NCI-H1092 treated with DMSO at 0.1 percent for 48 hours (cell line): ENCODE measurements around the gene WDR7.
A peak's percentile ranks its signal among the peaks of the same experiment; 100 is the strongest.
"Not testable (repeated sequence)": the region's sequence is repeated elsewhere in the genome, so short reads cannot be mapped to it uniquely, and the experiment has no call there.

Source experiments
- DNase-seq: peaks from one replicate; lab custom pipeline; 2025; lab: John Stamatoyannopoulos, UW

WDR7 gene

DNA sequence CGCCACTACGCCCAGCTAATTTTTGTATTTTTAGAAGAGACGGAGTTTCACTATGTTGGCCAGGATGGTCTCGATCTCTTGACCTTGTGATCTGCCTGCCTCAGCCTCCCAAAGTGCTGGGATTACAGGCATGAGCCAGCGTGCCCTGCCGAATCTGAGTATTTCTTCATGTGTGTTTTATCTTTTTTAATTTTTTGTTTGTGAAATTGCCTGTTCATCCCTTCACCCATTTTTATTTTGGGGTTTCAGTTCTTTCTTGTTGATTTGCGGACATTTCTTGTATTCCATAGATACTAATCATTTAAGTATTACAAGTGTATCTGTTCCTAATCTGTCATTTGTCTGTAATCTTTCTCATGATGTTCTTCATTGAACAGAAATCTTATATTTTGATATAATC is 3.1 kb downstream of the WDR7 start:
- DNase-seq = not testable (repeated sequence)

- no peak for DNase-seq
These were observed 7.1 kb downstream of the WDR7 start for GRCh38 chr18:56658261-56658660.

DNA sequence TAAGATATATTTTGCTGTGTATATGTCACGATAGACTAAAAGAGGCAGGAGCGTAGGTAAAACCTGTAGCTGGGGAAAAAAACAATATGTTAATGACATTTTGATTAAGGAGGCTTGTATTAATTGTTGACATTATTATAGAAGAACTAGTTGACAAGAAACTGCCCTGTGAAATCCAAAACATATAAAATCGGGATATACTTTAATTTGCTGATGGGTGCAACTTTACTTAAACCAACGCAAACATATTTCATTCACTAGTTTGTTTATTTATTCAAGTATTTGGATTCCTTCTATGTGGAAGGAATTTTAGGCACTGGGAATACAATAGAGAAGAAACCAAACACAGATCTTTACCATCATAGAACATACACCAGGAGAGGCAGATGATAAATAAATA is 8.0 kb downstream of the WDR7 start:
- DNase-seq = no peak

- DNase-seq = no peak
These were observed 9.5 kb downstream of the WDR7 start for GRCh38 chr18:56660655-56661054.

DNA sequence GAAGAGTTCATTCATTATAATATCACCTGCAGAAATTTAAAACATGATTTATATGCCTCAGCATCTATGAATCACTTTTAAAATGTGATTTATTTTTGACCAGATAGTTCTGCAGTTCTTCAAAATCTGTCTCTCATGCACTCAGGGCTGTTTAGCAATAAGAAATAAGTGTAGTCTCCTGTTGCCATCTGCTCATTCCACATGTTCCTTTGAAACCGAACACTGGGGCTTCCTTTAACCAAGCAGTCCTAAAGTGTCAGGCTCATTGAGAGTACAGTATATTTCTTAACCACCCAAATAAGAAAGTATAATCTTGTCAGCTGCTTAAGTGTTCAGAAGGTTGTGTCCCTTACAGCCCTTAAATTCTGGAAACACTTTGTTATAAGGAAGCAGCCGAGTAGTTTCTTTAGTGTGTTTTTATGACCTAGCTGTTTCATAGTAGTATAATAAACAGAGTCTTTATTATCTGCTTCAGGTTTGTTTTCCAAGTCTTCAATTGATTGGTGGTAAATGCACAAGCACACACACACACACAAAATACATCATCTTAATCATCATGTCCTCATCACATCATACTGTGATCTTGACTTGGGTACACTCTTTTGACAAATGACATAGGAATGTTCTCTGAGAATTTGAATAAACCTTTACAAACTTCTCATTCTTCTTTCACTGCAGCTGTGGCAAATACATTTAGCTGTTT is 10.4 kb downstream of the WDR7 start:
- DNase-seq = no peak

DNA sequence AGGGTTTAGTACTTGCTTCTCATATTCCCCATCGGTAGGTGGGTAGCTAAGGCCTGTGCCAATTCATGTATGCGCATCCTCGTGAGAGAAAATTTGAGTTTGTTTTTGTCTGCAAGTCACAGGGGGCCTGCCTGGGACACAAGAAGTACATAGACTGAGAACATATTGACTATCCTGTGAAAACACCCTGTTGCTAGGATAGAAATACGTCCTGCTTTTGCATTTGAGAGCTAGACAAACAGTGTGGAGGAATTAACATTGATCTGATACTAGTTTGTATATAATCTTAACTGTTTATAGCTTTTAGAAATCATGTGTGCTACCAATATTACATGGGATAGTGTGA is 10.9 kb downstream of the WDR7 start:
- no peak for DNase-seq

GRCh38 chr18:56662502-56662901 is 11.3 kb downstream of the WDR7 start:
- no peak for DNase-seq

GRCh38 chr18:56662902-56663301 is 11.7 kb downstream of the WDR7 start:
- DNase-seq = no peak

DNA sequence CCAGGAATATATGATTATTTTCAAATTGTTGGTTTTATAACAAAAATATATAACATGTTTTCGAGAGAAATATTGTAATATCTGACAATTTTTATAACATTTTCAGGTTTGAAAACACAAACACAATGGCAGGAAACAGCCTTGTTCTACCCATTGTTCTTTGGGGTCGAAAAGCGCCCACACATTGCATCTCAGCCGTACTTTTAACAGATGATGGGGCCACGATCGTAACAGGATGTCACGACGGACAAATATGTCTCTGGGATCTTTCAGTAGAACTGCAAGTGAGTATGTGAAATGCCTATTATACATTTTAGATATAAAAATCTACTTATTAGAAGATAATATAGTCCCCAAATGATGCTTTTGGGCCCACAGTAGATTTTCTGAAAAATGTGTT is 21.2 kb downstream of the WDR7 start:
- no peak for DNase-seq

- no peak for DNase-seq
These were observed 21.8 kb downstream of the WDR7 start for GRCh38 chr18:56672981-56673380.

DNA sequence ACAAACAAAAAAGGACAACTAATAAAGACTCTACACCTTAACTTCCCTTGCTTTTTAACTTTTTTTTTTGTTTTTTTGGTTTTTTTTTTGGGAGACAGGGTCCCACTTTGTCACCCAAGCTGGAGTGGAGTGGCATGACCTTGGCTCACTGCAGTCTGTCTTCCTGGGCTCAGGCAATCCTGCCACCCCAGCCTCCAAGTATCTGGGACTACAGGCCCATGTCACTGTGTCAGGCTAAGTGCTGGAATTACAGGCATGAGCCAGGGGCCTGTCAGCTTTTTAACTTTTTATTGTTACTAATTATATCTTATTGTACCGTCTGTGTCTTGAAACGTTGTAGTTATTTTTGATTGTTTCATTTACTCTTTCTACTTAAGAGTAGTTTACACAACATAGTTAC is 25.5 kb downstream of the WDR7 start:
- no peak for DNase-seq

GRCh38 chr18:56678836-56679565 is 27.8 kb downstream of the WDR7 start:
- DNase-seq = no peak

DNA sequence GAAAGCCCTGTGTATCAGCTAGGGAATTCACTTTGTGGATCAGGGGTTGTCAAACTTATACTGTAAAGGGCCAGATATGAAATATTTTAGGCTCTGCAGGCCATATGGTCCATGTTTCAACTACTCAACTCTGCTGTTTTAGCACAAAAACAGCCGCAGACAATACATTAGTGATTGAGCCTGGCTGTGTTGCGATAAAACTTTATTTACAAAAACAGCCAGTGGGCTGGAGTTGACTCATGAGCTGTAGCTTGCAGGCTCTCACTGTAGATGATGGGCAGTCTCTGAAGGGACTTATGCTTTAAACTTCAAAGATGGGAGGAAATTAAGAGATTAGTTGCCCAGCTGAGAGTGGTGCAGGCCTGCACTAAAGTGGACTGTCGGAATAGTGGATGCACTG is 33.1 kb downstream of the WDR7 start:
- no peak for DNase-seq

DNA sequence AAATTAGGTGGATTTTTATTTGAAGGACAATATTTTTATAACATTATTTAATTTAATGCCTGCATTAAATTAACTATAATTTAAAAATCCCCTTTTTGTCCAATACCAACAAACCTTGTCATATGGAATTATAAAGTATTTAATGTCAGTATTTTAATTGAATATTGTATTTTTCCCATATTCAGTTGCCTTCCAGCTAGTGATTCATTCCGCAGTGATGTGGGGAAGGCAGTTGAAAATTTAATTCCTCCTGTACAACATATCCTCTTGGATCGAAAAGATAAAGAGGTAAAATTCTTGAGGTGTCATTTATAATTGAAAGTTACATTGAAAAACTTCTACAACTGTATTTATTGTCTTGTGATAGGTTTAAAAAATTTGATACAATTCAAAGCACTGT is 40.4 kb downstream of the WDR7 start:
- DNase-seq = no peak

DNA sequence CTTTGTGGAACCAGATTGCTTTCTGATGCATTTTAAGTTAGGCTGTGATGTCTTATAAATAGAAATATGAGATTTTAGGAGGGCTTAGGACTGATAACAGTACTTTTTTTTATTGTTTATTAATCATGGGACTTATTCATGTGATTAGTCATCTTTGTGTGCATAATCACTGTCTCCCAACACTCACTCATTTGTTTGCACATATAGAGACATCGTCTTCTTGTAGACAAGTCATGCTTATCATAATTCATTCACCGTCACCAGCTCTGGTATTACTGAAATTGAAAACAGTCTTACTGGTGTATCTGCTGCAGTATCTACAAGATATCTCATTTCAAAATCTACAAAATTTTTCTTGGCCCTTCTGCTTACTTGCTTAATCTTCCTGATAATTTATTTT is 45.8 kb downstream of the WDR7 start:
- DNase-seq = no peak

DNA sequence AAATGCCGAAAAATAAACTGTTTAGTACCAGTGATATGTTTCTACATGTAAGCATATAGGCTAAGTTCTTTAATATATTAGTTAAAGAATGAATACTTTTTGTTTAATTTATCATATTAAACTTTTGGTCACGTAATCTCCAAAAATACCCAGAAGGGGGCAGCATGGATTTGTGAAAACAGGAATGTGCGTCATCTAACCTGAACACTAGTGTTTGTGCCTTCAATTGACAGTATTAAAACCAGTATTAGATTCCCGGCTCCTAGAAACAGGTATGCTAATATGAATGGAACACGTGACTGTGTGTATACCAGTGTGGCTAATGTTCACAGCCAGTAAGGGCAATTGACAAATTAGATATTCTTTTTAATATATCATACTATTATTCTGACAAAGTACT is 51.8 kb downstream of the WDR7 start:
- peak; percentile 25 for DNase-seq

- DNase-seq = no peak
These were observed 58.3 kb downstream of the WDR7 start for GRCh38 chr18:56709463-56709862.

DNA sequence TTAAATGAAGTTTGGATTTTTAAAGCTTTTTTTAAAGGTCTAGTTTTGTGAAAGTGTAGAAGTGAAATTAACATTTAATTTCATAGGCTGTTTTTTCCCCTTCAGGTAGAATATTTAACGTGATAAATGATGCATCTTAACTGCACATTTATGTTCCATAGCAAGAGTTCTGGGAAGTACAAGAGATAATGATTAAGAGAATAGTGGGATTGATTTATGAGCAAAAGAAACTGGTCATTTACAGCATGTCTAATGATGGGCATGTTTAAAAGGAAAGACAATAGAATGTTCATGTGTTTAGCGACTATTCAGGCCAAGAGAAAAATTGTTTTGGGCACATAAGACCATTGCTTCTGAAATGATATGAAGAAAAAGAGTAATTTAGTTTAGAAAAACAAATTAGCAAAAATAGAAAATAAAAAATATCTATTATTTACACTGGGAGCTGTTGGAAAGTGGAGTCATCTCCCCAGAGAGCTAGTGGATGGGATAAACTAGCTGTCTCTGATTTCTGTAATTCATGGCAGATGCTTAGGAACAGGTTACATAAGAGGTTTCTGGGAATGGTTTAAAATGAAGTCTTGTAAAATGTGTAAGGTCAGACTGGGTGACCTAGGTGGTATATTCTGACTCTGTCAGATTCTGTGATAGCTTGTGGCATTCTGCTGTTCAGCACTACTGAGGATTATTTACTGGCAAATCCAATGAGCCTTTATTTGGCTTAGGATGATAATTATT is 60.7 kb downstream of the WDR7 start:
- no peak for DNase-seq

GRCh38 chr18:56712761-56713160 is 61.6 kb downstream of the WDR7 start:
- DNase-seq = no peak

DNA sequence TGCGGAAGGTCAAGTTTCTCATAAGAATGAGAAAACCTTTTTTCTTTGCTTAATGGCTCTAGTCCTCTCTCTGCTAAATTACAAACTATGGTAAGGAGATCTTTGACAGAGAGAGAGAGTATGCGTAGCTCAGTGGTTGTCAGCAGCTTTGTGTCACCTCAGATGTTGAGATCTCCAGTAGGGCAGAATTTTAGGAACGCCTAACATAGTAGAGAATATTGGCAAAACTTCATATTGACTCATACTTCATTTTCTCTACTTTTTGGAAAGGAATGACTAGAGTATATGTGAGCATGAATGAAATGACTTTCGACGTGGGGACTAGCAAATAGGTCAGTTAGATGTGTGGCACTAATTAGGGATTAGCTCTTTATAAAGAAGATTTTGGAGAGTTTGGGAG is 64.0 kb downstream of the WDR7 start:
- DNase-seq = no peak

GRCh38 chr18:56716692-56717146 is 65.6 kb downstream of the WDR7 start:
- DNase-seq = no peak

GRCh38 chr18:56721031-56721430 is 69.9 kb downstream of the WDR7 start:
- no peak for DNase-seq

GRCh38 chr18:56721491-56721890 is 70.3 kb downstream of the WDR7 start:
- no peak for DNase-seq
